SU-DHL-6 (cell line): ENCODE measurements around the gene ATP5PD.

Experiments used
- CTCF ChIP-seq: fragments of 200-600 bp; sonication (generic); IDR thresholded peaks from one replicate; pipeline ENCODE4 v1.5.1; 2017; ENCODE audit warnings: antibody characterized with exemption, mild to moderate bottlenecking, low read length, moderate library complexity; ENCODE audit not compliant: insufficient read depth, poor library complexity, severe bottlenecking
- EZH2phosphoT487 ChIP-seq: fragments of 200-600 bp; sonication (generic), shearing (Covaris generic); conservative IDR thresholded peaks from 2 replicates; pipeline ENCODE4 v1.6.1; 2018; ENCODE audit warnings: mild to moderate bottlenecking, antibody characterized with exemption, low read length, moderate library complexity, mixed read lengths

- no peak for TF ChIP-seq CTCF
- no peak for TF ChIP-seq EZH2phosphoT487
These were observed 23.0 kb upstream of the ATP5PD start for GRCh38 chr17:75069783-75070182.
